GM19438 (cell line): ENCODE measurements around the gene ATP2C1.

ENCODE experiments used
- ATAC-seq: cut with Tn5 transposase; IDR thresholded peaks from one replicate; pipeline ENCODE4 v1.9.1; 2021; ENCODE audit warnings: low read depth; ENCODE audit not compliant: unreplicated experiment

ATP2C1 gene

DNA sequence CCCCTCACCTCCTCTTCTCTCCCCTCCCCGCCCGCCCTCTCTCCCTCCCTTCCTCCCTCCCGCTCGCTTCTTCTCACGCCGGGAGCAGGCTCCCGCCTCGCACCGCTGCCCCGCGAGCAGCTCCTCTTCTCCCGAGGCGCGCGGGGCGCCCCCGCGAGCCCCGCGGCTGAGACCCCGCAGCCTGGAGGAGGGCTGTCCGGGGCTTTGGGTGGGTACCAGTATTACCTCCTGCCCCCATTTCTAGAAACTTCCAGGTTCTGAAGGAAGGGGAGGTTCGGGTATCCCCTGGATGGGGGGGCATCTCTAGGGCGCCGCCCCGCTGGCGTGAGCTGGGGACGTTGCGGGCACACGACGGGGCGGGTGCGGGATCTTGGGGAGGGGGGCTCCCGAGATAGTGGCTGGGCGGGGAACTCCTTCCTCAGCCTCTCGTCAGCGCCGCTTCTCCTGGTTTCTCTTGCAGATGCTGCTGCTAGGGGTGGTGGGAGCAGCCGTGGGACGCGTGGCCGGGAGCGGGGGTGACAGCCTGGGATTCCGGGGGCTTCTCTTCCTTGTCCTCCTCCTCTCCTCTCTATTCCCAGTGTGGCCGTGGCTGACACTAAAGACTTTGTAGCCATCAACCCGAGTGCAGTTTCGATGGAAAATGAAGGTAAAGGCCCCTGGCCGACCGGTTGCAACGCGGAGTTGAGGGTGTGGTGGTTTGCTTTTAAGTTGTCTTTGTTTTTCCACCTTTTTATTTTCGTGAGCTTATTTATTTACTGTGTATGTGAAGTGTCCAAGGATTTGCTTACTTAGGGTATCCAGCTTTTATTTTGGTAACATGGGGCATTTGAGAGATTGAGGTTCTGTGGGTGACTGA lies 474 bp downstream of the ATP2C1 start:
- ATAC-seq: peak; percentile 8

DNA sequence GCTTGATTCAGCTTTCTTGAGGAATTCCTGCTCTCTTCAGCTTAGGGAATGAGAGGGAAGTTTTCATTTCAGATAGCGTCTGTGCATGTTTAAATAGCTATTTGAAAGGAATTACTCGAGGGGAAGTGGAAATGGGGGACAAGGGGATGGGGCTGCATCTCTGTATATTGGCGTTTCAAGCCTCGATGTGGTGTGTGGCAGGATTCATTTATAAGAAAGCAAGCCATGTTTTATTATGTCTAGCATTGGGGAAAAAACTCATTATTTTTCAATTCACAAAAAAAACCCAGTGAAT lies 1.0 kb downstream of the ATP2C1 start:
- ATAC-seq: no peak

DNA sequence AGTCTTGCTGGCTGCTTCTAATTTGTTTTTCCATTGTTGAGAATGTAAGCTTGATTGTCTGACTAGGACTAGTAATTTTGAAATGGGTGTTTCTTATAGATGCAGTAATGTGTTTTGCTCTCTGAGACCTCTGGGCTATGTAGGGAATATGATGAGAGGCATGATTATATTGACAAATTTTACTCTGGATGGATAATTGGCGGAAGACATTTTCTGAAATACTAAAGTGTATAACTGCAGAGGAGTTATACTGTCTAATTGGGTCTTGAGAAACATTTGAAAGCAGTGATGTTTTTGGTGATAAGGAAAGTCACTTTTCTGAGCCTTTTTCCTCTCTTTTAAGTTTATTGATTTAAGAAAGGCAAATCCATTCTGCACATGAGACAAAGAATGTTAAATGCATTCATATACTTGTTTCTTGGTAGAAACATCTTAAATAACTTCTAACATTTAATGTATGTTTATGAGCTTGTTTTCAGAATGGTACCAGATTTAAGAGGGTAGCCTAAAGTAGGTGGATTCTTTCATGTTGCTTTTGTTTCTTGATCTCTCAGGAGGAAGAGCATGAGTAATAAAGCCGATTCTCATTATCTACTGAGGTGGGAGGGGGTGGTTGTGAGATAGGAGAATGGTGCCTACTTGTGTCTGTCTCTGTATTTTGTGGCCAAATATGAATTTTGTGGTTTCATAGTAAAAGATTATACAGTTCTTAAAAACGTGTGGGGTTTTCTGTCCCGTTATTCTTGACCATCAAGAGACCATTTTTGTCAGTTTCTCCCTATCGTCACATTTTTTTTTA lies 2.0 kb downstream of the ATP2C1 start:
- ATAC-seq: no peak

DNA sequence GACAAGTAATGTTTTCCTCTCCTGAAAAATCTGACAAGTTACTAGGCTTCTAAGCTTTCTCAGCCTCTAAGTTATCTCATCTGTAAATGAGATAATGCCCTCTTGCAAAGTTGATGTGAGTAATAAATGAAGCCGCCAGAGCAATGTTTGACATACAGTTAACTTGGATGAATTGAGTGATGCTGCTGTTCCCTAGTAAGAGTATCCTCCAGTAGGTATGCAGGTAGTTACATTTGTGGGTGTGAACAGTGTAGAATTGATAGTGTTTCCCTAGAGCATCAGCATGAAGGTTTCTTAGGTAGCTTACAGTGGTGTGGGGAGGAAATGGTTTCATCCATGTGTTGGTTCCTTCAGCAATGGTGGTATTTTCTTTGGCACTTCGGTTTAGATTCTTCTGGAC lies 3.4 kb downstream of the ATP2C1 start:
- no peak for ATAC-seq

DNA sequence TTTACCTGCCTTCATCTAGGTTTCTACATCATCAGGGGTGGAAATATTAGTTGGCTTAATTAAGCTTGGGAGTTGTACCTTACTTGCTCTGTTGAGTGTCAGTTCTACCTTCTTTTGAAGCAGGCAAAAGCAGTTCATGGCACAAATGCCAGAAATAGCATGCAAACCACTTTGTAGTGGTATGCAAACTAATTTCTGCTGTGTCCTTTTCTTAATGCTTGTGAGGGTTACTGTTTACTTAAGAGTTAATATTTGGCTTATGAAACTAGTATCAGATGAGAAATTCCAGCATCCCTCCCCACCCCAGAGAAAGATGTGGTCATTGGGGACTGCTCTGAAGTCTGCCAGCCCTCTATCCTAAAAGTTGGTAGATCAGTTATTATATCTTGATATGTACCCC lies 7.1 kb downstream of the ATP2C1 start:
- no peak for ATAC-seq

DNA sequence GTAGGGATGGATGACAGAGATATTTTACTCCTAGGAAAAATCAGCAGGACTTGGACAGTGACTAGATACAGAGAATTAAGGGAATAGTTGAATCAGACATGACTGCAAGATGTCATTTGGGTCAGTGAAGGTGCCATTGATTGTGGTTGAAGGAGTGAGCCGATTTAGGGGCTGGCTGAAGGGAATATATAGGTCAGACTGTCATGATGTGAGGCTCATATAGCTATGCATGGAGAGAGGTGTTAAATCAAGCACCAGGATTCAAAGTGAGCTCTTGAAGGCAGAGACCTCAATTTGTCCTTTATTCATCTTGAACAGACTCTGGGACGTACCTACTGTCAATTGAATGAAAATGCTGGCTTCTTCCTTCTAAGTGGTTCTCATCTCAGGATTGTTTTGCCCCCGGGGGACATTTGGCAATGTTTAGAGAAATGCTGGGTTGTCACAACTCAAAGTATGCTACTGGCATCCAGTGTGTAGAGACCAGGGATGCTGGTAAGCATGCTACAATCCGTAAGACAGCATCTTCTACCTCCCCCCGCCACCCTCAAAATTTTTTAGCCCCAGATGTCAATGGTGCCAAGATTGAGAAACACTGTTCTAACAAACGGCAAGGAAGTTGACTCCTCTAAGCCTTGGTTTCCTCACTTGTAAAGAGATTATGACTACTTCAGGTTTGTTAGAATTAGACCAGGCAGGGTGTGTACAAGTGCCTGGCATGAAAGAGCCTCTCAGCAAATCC lies 7.8 kb downstream of the ATP2C1 start:
- ATAC-seq: no peak

DNA sequence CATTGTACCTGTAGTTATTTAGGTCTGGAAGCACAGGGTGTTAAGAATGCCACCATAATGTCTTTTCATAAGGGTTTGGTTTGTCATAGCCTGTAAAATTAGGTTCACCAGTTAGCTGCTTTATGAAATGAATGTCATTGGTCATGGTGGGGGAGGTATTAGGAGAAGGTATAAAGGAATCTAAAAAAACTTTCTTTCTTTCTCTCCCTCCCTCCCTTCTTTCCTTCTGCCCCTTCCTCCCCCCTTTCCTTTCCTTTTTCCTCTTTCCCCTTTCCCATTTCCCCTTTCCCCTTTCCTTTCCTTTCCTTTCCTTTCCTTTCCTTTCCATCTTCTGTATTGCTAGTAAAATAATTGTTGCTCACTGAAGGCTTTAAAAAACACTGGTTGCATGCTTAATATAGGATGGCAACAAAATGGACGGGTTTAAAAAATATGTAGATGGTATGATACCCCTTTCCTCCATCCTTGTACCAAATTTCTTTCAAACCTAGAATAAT lies 9.6 kb downstream of the ATP2C1 start:
- no peak for ATAC-seq

DNA sequence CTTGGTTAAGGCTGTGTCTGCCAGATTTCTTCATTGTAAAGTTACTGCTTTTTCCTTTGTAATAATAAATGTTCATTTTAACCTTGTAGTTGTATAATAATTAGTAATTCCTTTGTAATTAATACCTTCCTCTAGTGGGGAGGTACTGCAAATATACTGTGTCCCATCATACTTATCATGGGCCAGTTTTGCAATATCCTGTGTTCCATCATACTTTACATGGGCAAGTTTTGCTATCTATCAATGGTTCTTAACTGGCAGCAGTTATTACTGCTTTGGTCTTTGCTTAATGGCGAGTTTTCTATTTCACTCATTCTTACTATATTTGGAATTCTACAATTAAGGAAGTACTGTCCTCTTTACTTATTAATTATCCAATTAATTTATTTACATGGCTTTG lies 10.6 kb downstream of the ATP2C1 start:
- ATAC-seq: no peak

DNA sequence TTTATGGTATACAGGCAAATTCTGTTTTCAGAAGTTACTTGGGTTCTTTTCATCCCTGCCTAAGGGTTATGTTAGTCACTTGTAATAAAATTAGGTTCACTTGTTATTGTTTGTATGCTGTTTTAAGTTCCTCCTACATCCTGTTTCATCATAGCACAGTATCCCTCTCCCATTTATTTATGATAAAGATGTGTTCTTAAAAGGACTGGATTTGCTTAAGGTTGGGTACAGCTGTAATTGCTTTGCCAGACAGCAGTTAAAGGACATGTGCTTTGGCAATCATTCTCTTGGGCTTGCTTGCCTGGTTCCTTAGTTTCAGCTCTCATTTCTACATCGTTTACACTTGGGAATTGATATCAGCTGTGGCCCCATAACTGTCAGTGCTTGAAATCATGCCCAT lies 11.7 kb downstream of the ATP2C1 start:
- peak; percentile 29 for ATAC-seq

DNA sequence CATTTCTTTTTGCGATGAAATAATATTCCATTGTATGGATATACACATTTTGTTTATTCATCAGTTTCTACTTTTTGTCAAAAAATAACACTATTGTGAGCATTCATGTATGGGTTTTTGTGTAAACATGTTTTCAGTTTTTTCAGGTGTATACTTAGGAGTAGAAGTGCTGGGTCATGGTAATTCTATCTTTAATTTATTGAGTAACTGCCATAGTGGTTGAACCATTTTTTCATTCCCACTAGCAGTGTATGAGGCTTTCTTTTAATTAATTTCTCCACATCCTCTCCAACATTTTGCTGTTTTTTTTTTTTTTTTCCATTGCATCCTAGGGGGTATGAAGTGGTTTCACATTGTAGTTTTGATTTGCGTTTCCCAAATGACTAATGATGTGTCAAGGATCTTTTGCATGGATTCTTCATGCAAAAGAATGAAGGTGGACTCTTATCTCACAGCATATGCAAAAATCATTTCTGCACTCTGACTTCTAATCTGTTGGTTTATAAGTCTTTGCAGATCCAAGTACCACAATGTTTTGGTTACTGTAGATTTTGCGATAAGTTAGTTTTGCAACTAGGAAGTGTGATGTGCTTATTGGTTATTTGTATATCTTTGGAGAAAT lies 12.6 kb downstream of the ATP2C1 start:
- ATAC-seq: no peak

DNA sequence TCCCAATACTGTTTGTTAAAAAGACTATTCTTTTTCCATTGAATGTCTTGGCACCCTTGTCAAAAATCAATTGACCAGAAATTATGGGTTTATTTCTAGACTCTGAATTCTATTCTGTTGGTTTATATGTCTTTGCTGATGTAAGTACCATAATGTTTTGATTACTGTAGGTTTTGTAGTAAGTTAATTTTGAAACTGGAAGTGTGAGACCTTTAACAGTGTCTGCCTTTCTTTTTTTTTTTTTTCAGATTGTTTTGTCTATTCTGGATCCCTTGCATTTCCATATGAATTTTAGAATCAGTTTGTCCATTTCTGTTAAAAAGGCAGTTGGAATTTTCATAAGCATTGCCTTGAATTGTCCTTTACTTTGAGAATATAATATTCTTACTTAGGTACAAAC lies 13.6 kb downstream of the ATP2C1 start:
- no peak for ATAC-seq

DNA sequence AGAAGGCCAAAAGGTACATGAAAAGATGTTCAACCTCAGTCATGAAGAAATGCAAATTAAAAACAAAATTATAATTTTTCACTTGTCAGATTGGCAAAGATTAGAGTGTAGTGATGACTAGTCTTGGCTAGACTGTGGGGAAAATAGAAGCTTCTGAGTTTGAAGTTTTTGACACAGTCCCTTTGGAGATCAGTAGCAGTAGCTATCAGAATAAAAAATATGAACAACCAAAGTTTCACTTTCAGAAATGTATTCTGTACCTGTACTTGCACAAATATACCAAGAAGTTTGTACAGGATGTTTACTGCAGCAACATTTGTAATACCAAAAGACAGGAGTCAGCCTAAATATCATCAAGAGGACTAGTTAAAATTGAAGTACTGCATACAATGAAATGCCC lies 14.1 kb downstream of the ATP2C1 start:
- ATAC-seq: no peak

DNA sequence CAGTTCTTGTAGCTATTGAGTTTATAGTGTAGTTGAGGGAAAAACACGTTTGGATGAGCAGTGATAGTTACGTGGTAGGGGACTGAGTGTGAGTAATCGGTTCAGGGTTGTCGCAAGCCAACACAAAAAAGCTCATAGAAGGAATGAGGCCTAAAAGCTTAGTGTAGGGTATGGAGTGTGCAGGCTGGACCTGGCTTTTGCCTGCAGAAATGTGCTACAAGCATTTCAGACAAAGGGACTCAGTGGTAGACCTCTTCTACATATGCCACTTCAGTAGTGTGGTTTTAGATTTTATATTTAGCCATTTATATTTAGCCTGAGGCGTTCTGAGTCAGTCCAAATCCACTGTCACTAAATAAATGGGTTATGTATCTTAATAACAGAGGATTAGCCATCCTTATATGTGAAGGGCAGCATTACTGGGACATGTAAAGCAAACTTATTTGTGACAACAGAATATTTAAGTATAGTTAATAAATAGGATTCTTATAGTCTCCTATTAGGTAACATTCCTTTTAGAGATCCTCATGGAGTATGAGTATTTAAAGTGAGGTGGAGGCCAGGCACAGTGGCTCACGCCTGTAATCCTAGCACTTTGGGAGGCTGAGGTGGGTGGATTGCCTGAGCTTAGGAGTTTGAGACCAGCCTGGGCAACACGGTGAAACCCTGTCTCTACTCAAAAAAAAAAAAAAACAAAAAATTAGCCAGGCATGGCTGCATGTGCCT lies 21.8 kb downstream of the ATP2C1 start:
- no peak for ATAC-seq

DNA sequence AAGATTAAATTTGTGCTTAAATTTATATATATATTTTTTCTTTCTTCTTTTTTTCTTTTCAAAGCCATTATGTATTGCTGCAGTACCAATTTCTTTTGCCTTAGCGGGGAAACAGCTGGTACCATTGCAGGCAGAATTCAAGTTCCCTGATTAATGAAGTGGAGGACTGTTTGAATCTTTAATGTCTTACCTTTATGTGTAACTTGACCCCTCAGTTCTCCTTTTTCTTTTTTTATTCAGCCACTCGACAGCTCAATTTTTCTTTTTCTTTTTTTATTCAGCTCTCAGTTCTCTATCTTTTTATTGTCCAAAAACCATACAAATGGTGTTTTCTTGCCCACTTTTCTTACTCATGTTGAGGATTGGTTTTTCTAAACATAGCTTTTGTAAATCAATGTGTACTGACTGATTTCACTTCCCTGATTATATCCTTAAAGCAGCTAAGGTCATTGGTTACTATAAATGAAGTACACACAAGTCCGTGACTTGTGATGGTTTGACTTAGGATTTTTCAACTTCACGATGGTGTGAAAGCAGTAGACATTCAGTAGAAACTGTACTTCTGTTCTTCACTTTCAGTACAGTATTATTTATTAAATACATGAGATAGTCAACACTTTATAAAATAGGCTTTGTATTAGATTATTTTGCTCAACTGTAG lies 22.8 kb downstream of the ATP2C1 start:
- ATAC-seq: peak; percentile 70

DNA sequence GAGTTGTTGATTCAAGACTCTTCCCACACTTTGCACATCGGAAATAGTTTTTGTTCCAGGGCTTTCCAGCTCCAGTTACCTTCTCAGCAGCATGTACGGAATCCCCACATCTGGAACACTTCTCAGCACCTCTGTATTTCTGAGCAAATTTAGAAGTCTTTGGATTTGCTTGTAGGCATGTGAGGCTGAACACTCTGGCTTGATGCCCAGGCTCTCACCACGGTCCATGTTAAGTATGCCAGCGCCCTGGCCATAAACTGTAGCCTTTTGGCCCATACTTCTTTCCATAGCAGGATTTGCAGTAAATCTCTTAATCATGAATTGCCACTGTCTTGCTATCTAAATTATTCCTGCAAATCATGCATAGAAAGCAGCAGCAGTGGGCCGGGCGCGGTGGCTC lies 24.4 kb downstream of the ATP2C1 start:
- no peak for ATAC-seq

DNA sequence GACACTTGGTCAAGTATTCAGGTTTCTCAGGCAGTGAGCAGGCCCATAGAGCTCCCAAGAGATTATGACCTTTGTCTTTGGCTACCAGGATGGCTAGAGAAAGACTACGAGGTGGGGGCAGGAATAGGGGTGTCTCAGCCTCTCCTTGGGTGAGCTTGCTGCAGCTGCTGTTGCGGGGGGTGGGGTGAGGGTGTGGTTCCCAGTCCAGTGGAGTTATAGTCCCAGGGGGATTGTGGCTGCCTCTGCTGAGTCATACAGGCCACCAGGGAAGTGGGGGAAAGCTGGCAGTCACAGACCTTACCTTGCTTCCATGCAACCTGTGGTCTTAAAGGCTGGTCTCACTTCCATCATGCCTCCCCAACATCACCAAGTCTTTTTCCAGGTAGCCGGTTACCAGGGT lies 31.7 kb downstream of the ATP2C1 start:
- peak; percentile 82 for ATAC-seq

DNA sequence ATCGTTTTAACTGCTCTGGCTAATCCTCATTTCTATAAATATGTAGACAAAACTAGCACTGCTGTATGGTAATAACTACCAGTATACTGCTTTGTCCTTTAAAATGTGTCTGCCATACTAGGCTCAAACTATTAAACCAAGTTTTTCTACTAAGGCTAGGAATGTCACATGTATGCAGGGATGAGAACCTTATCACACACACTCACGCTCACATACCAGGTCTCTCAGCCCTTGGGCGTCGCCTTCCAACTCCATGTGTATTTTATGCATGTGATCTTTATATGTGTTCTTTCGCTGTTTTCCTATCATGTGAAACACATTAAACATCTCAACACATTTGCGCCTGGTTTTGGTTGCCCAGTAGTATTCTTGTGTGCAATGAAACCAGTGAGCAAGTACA lies 32.6 kb downstream of the ATP2C1 start:
- ATAC-seq: no peak

DNA sequence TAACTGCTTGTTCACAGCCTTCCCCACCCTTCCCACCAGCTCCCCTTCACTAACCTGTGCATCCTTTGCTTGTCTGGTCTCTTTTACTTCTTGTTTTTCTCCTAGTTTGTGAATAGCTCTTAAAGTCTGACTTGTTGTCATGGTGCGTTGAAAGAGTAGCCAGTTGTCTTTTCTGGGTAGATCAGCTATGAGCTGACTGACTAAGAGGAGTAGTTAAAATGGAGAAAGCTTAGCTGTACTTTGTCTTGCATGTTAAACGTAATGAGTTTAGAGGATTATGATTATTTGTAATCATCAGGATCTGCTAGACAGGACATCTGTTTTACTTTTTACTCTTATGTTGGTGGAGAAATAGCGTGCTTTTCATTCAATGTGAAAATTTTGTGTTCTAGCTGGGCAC lies 35.9 kb downstream of the ATP2C1 start:
- ATAC-seq: no peak

DNA sequence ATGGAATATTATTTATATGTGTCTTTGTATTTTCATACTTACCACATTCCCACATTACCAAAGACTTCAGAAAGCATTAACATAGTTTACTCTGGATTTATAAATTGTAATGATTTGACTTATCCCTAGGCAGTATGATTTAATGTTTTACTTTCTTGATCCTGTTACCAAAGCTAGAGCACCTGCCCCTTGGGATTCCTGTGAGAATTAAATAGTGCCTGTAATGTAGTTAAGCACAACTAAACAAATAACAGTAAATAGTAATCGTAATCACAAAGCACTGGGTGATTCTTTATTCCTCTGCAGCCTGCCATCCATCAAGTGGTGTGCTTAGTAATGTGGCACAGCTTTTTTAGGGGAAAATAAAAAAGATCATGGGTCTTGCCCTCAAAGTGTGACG lies 39.1 kb downstream of the ATP2C1 start:
- no peak for ATAC-seq
